COR-L47 (cell line): Measurements from ENCODE around the gene PTCHD4.
A peak's percentile ranks its signal among the peaks of the same experiment; 100 is the strongest.

ENCODE experiments used
- DNase-seq: peaks from one replicate; lab custom pipeline; 2025; lab: John Stamatoyannopoulos, UW

PTCHD4 gene

GRCh38 chr6:48099713-48100587 is 11.0 kb downstream of the PTCHD4 start:
- DNase-seq, result no peak

DNA sequence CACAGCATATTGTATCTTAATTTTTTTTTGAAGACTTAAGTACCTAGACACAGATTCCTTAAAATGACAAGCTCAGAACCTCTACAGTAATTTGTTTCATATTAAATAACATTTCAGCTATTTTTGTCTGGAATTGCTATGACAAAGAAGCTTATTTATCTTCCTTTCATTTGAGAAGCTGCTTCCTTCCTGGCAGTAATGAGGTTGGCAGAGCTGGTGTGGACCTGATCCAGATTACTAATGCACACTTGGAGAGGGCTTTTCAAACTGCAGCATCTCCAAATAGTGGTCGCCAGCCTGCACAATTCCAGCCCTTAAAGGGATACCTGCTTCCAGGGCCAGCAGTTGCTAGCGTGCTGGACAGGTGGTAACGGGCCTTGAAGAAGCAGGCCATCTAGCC is 12.1 kb downstream of the PTCHD4 start:
- DNase-seq, result peak; percentile 24

- no peak for DNase-seq
Observed at GRCh38 chr6:48092550-48093217, 18.3 kb downstream of the PTCHD4 start.

- no peak for DNase-seq
Observed at GRCh38 chr6:48090546-48090945, 20.5 kb downstream of the PTCHD4 start.

DNA sequence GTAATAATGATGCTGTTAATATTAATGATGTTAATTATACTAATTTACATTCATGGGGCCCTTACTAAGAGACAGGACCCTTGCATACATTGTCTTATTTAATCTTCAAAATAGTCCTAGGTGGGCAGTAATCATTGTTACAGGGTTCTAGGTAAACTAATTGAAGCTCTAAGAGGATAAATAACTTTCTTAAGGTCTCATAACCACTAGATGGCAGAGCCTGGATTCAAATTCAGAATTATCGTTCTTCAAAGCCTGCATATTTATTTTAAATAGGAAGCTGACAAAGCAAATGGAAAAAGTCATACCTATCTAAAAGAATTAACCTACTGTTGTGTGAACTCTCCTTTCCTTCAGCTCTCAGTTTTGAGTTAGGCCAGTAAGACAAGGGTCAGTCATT is 23.5 kb downstream of the PTCHD4 start:
- peak; percentile 25 for DNase-seq

DNA sequence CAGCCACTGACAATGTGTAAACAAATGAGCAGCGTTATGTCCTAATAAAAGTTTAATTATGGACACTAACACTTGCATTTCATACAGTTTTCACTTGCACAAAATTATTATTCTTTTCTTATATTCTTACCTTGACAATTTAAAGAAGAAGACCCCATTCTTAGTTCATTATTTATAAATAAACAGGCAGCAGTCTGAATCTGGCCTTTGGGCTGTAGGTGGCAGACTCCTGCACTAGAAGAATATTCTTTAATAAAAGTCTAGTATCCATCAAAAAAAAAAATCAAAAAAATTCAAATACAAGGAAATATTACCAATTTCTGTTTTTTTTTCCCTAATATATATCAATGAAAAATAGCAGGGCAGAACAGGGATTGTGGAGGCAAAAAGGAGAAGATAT is 24.8 kb downstream of the PTCHD4 start:
- DNase-seq, result no peak

DNA sequence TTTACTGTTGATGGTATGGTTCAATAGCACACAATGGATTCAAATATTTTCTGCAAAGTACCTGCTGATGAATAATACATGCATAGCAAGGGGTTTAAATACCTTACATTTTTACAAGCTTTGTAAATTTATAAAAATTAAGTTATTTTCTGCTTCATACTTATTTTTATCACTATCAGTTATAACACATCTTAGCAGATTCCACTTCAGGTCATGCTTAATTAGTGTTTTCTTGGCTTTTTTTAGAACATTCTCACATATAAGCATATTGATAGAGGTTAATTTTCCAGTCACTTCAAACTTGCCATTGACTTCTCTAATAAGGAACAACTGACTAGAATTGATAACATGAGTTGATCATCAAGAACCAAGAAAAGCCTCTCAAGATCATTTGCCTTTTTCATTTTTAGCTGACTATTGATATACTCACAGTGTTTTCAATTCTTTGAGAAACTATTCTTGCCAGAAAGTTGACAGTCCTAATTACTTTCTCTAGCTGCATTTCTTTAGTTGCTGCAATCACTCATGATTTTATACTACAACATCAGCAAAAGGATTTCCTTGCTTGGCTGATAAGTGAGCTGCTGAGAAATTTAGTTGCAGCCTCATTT is 25.8 kb downstream of the PTCHD4 start:
- no peak for DNase-seq

DNA sequence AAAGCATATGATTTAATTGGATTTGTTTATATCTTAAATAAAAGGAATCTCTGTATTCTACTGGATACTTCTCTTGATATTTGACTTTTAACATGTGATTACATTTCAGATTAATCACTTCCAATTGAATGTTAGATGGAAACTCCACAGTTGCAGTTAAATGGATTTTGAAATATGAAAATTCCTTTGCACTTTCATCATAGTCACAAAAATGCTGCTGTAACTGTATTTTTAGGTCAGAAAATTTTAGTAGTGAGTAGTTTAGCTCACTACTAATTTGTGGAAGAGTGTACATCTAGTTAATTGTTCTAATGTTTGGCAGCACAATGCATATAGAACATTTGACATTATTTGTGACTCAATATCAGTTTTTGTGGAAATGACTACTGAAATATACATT is 26.8 kb downstream of the PTCHD4 start:
- no peak for DNase-seq

- peak; percentile 68 for DNase-seq
Observed at GRCh38 chr6:48080227-48081009, 30.6 kb downstream of the PTCHD4 start.

DNA sequence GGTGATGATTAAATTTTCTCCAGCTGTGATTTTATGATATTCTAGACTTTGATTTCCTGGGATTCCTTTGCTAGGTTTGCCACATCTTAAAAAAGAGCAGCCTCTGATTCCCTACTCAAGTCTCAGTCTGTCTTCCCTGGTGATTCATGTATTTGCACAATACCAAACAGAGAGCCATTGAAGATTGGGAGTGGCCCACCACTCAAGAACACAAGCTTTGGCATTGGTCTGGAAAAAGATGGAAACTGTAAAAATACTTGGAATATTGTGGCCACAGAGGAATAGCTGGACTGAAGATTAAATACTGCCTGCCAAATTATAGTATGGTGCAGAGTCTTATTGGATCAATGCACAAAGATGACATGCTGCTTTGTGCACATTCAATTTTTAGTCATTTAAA is 32.9 kb downstream of the PTCHD4 start:
- no peak for DNase-seq

DNA sequence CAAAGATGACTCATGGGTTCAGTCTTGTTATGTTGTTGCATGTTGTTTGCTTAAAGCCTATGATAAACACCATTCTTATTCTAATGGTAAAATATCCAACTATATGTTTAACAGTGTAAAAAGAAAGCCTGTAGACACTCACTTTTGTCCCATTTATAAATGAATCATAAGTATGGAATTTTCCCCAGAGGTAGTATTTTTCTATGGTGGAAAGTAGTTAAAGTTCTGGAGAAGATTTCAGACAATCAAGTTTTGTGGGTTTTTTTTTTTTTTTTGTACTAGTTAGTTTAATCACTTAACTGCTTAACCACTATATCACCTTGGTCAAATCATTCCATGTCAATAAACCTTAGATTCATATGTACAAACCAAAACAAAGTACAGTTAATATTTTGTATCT is 35.8 kb downstream of the PTCHD4 start:
- no peak for DNase-seq

- DNase-seq, result peak; percentile 32
Observed at GRCh38 chr6:48073976-48074767, 36.8 kb downstream of the PTCHD4 start.

- no peak for DNase-seq
Observed at GRCh38 chr6:48071833-48072232, 39.2 kb downstream of the PTCHD4 start.

DNA sequence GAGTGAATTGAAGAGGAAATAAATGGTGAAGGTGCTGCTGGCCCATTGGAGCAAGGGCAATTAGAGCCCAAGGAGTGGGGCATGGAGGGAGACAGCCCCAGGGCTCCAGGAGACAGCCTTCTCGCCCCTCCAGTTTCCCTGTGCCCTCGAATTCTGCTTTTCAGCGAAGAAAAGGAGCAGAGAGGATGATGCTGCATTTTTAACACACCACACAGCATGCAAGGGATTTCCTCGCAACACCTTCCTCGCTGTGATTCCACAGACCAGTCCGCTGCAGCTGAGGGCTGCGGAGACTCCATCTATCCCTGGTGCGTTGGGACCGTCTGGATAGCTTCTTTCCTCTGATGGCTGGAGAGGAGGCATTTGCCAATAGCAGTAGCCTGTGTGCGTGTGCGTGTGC is 41.7 kb downstream of the PTCHD4 start:
- DNase-seq, result no peak

DNA sequence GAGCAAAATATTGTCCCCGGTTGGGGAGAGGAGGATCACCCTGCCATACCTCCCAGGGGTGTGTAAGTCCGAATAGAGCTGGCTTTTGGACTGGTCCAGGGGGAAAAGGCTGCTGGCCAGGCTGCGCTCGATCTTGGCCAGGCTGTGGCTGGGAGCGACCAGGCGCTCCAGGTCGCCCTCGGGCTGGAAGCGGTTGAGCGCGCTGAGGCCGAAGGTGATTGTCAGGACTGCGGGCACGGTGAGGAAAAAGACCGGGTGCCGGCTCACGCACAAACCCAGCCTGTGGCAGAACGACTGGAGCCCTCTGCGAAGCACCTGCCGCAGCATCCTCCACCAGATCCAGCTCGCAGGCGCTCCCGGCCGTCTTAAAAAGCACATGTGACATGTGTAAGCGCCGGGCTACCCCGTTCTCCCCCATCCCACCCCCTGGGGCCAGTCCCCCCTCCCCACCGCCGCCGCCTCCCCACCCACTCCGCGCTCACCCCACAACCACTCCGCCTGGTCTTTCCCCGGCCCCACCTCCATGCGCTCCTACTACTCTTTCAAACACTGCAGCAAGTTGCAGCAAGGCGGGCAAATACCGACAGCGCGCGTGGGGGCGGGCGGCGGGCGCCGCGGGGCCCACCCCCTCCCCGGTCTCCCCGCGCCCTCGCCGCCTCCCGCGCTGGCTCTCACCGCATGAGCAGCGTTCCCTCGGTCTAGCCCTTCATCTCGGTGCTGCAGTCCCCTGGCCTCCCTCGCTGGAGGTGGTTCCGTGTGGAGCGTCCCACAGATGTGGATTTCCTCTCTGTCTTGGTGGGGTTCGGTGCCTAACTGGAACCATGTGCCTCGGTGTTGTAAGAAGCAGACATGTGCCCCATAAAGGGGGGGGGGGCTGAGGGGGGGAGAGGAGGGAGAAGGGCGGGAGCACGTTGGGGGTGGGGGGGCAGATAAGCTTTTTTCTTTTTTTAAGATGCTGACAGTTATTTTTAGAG is 42.4 kb downstream of the PTCHD4 start:
- peak; percentile 50 for DNase-seq

GRCh38 chr6:48067886-48068277 is 43.1 kb downstream of the PTCHD4 start:
- DNase-seq, result no peak

DNA sequence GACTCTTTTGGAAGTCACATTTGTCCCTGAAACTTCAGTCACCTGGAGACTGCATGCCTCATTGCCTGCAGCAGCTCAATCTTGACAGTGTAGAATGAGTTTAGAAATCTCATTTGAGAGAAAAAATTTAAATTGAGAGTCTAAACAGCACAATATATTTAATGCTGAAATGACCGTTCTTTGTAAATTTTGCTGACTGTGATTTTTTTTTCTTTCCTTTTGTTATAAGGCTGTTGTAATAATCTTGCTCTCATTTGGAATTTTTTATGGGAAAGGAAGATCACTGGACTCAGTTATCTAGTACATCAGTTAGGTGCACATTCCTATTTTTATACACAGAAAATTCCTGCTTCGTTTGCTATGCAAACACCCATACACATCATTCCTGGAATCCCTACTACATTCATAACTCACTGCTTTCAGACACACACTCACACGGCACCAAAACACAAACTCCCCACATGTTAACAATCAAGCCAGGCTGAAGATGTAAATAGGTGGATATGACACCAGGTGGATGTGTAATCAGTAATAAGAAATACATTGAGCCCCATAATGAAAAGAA is 43.8 kb downstream of the PTCHD4 start:
- no peak for DNase-seq

GRCh38 chr6:48061265-48061990 is 49.6 kb downstream of the PTCHD4 start:
- DNase-seq, result no peak
